Stimulated activated naive CD8-positive, alpha-beta T cell treated with anti-CD3 and anti-CD28 coated beads, Interleukin-15, Interleukin-2, amounts not matched to agents 100 U/mL and 50 U/mL, for 24 hours (primary cell): Measurements from ENCODE around the gene ATP5F1A.
"Not testable (repeated sequence)": the region's sequence is repeated elsewhere in the genome, so short reads cannot be mapped to it uniquely, and the experiment has no call there.

Experiments used
- ATAC-seq: fragments of 150-1000 bp; cut with Tn5 transposase; one replicate; pipeline ENCODE4 v1.10.0; 2021
- DNase-seq: peaks from one replicate; pipeline ENCODE4 v3.0.0; 2021

ATP5F1A gene

GRCh38 chr18:46047369-46047768 is 50.7 kb downstream of the ATP5F1A start:
- DNase-seq, ATAC-seq: not testable (repeated sequence)

- no peak for DNase-seq
- no peak for ATAC-seq
Measured at GRCh38 chr18:46046688-46047087, 51.4 kb downstream of the ATP5F1A start.

DNA sequence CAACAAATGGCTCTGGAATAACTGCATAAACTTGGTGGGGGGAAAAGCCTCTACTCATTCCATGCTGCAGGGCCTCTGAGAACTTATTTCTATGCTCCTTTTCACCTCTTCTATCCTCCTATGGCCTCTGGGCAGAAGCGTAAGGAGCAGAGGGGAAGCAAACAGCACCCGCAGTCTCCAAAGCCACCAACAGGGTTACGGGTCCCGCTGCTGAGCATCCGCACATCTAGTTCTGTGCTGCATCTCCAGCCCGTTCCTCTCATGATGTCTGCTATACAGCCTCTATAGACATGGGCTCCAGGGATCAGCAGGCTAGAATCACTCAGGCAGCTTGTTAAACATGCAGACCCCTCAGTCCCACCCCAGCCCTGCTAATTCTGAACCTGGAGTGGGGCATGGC is 52.0 kb downstream of the ATP5F1A start:
- ATAC-seq (no peak), DNase-seq (no peak)

DNA sequence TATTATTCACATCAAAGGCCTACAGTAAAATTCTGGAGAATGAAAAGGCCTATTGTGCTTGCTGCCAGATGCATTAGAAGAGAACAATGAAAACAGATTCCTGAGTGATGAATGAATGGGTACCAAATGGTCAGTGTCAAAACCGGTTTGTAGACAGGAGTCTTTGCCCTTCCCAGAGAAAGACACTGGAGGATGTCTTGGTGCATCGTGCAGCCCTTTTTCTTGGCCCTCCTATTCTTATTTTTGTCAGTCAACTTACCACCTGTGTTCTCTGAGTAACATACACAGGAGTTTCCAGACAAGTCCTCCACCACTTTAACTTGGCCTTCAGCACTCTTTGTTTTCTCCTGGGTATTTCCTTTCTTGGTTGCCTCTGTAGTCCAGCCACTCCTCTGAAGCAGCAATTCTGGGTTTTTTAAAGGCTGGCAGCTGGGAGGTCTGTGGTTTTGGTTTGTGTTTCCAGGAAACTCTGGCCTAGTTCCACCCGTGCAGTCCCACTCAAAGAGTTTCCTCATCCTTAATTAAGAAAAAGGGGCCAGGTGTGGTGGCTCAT is 55.4 kb downstream of the ATP5F1A start:
- ATAC-seq = peak; percentile 85
- peak; percentile 41 for DNase-seq

- no peak for DNase-seq
- no peak for ATAC-seq
Measured at GRCh38 chr18:46040747-46041104, 57.4 kb downstream of the ATP5F1A start.

GRCh38 chr18:46040033-46040746 is 57.9 kb downstream of the ATP5F1A start:
- ATAC-seq = no peak

GRCh38 chr18:46037512-46038305 is 60.4 kb downstream of the ATP5F1A start:
- DNase-seq (no peak), ATAC-seq (no peak)

More at GRCh38 chr18:46040033-46040746, 57.9 kb downstream of the ATP5F1A start:
- no peak for DNase-seq

- DNase-seq (no peak), ATAC-seq (no peak)
Measured at GRCh38 chr18:46035696-46036680, 62.1 kb downstream of the ATP5F1A start.

DNA sequence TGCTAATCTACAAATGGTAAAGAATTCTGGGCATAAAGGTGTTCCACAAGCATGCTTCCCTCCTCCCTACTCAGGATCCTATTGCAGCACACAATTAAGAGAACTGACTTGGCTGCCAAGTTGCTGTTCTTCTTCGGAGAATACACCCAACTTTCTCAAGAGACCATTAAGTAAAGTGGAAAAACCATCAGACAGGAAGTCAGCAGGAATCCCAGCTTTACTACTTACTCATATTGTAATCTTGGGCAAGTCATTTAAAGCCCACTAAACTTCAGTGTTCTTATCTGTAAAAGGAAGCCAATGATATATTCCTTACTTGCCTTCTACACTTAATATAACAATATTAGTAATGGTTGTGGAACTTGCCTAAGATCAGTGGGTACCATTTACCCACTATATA is 63.9 kb downstream of the ATP5F1A start:
- ATAC-seq = no peak
- DNase-seq = no peak

- DNase-seq = no peak
- ATAC-seq = no peak
Measured at GRCh38 chr18:46031741-46032140, 66.4 kb downstream of the ATP5F1A start.
